NCI-H526 treated with DMSO at 0.1 percent for 48 hours (cell line): ENCODE measurements around the gene MOV10L1.
"Not testable (repeated sequence)": the region's sequence is repeated elsewhere in the genome, so short reads cannot be mapped to it uniquely, and the experiment has no call there.

Experiments used
- DNase-seq: peaks from one replicate; lab custom pipeline; 2025; lab: John Stamatoyannopoulos, UW

The MOV10L1 gene

DNA sequence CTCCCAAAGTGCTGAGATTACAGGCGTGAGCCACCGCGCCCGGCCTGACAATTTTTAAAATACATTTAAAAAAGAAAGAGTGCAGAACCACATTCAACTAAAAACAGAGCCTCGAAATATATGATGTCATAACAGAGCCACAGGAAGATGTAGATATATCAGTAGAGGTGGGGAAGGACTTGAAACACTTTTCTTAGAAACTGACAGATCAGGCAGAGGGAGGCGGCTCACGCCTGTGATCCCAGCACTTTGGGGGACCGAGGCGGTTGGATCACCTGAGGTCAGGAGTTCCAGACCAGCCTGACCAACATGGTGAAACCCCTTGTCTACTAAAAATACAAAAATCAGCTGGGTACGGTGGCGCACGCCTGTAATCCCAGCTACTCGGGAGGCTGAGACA is 11.6 kb upstream of the MOV10L1 start:
- no peak for DNase-seq

DNA sequence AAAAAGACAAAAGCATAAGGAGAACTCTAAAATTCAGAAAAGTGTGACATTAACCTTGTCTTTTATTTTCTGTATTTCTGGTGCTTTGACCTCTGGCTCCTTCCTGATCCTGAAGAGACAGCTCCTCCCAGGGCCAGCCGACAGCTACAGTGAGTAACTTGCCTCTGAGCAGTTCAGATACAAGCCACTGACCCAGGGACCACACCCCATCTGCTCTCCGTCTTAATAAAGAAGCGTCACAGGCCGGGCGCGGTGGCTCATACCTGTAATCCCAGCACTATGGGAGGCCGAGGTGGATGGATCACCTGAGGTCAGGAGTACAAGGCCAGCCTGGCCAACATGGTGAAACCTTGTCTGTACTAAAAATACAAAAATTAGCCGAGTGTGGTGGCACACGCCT is 11.0 kb upstream of the MOV10L1 start:
- no peak for DNase-seq

DNA sequence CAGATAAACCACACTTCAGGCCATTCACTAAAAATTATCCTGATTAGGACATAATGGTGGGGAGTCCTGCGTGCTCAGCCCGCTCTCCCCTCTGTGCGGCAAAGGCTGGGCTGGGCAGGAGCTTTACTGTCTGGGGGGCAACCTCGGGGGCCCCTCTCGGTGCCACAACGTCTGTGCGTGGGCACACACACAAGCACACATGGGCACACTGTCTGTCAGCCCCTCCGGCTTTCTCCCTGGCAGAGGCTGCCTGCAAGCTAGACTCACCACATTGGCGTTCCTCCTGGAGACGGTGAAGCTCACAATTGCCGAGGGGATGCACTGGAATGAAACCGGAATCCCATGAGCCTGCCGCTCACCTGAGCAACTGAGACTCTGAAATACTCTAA is 9.7 kb upstream of the MOV10L1 start:
- no peak for DNase-seq

DNA sequence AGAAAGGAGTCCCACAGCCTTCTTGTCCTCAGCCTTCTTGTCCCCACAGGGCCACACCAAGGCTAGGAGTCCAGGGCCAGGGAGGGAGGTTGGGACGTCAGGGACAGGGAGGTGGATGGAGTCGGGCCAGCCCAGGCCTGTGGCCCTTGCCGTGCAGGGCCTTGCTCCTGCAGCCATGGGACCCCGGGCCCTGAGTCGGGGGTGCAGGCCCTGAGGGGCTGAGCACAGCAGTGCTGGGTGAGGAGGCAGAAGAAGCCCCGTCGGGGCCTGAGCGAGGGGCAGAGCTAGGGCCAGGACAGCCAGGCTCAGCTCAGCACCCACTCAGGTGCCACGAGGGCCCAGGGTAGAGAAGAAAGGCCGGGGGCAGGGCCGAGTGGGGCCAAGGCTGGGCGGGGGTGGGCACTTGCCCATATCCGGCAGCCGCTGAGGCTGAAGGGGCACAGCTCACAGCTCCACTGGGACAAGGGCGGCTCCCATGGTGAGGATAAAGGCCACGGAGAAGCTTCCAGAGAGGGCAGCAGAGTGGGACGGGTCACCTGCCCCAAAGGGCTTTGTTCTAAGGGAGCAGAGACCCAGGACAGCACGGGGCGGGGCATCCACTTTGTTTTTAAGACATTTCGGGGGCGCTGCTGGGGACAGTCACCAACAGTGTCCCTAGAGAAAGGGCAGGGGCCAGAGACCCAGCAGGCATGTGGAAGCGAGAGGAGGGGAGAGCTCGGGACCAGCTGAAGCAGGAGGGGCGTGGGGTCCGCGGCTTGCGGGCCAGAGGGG is 8.2 kb upstream of the MOV10L1 start:
- no peak for DNase-seq

DNA sequence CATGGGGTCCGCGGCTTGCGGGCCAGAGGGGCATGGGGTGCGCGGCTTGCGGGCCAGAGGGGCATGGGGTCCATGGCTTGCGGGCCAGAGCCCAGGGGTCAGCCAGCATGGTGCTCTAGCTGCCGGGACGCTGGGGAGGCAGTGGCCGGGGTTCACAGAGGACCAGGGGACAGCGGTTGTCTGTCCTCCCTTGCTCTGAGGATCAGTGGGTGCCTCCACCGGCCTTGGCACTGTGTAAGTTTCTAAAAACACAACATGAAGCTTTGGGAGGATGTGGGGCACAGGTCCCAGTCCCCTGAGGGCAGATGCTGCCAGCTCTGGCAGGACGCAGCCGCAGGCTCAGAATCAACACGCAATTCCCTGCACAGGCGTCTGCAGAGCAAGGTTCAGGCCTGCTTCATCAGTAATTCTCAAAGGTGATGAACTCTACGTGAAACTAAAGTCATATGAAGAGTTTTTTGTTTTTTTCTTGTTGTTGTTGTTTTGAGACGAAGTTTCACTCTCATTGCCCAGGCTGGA is 7.5 kb upstream of the MOV10L1 start:
- no peak for DNase-seq

DNA sequence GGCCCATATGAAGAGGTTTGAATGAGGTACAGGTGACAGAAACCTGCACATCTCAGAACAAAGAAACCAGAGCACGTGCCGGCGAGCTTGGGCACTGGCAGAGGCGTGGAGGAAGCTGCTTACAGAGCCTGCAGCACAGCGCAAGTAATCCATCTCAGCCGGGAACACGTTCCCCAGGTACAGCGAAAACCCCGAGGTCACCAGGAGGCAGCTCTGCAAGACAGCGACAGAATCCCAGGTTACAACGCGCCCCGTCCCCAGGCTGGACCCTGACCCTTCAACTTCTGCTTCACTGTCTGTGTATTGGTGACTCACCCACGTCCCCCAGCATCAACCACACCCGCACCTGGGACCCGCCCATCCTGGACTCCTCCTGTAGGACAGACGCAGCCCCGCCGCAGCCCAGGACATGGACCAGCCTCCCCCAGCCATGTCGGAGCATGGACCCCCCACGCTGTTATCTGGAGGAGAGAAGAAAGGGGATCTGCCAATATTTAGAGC is 6.8 kb upstream of the MOV10L1 start:
- no peak for DNase-seq

DNA sequence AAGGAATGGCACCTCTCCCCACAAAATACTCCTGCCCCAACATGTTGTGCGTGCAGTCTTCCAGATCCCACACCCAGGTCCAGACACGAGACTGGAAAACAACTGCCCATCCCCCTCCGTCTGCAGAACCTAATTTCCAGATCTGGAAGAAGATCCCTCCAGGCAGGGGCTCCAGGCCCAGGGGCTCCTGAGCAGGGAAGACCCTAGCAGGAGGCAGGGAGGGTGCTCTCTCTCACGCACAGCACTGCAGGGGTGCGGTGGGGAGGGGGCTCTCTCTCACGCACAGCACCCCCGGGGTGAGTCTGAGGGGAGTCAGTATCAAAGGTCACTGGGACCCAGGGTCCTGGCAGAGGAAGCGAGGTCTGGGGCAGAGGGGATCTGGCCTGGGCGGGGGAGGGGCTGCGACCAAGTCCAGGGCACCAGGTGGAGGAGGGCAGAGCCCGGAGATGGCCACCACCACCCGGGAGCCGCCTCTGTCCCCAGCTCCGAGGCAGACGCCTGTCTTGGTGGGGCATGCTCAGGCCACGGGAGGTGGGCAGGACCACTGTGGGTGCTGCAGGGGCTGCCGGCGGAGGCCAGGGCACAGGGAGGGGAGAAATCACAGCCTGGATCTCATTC is 6.2 kb upstream of the MOV10L1 start:
- no peak for DNase-seq

DNA sequence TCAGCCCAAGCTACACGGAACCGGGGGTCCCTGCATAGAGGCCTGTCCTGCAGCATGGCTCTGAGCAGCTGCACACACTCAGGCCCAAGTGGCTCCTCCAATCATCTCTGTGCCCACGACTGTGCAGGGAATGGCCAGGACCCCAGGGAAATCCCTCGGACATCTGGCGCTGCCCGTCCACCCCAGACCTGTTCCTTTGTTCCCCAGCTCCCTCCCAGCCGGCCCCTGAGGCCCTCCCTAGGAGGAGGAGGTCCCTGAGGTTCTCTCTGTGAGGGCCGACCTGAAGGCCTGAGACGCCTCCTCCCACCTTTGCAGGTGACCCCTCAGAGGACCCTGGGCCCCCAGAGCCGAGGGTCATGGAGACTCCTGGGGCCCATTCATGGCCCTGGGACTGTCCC is 5.7 kb upstream of the MOV10L1 start:
- no peak for DNase-seq

DNA sequence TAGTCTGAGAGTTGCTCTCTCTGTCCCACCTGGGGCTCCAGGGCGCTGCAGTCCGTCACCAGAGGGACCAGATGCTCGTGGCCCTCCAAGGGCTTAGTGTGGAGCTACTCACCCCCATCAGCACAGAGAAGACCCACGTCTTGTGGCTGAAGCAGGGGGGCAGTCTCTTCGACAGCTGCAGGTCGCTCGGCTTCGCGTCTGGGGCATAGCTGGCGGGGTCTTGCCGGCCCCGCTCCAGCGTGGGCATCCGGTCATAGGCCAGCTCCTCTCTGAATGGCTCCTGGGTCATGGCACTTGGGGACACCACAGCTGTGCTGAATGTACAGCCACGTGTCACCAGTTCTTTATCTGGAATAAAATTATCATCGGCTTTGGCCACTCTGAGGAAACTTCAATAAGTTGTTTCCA is 5.2 kb upstream of the MOV10L1 start:
- no peak for DNase-seq

DNA sequence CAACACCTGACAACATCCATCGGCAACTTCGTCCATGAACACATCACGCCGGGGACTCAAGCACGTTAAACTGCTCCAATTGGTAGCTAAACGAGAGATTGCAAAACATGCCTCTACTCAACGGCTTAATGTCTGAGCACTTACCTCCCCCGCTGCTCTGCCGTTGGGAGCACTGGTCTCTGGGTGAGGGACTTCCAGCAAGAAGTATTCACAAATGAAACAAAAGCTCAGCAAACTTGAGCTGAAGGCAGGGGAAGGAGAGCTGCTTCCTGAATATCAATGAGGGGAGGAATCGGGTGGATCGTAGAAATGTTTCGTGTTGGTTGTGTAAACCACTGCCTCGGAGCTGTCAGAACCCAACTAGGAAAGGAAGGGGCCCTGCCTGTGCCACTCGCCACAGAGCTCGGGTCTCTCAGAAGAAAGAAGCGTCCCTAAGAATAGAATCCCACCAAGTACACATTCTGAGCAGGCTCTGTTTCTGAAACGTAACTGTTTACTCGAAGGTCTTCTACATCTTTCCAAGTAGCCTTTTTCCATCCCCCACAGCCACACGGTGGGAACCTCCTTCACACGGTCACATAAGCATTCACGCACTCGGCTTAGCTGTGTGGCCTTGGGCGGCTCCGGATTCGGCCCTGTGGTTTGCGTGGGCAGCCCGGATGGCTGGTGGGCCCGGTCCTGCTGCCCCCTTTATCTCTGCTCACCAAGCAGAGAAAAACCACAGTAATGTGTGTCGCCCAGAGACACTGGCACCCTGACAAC is 4.4 kb upstream of the MOV10L1 start, which contains the start of gene MLC1:
Gene MLC1, minus strand, starts transcription at position 216 of the 762 bp plus-strand sequence. CDS start 524 bp downstream, outside the sequence.
- DNase-seq: no peak

DNA sequence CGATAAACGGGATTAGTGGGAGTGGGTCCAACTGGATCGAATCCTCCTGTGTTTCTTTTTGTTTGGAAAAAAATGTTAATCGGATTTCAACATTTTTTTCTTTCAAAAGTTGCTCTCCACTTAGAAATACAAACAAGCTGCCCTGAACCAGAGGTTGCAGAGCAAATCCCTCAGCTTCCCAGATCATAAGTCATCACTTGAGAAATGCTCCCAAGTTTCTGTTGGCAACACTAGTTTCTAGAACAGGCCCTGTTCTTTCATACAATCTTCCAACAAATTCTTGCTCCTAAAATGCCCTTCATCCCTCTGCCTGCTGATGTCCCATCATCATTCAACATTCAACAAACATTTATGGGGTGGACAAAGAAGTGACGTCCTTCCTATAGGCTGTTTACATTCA is 3.3 kb upstream of the MOV10L1 start:
- no peak for DNase-seq

DNA sequence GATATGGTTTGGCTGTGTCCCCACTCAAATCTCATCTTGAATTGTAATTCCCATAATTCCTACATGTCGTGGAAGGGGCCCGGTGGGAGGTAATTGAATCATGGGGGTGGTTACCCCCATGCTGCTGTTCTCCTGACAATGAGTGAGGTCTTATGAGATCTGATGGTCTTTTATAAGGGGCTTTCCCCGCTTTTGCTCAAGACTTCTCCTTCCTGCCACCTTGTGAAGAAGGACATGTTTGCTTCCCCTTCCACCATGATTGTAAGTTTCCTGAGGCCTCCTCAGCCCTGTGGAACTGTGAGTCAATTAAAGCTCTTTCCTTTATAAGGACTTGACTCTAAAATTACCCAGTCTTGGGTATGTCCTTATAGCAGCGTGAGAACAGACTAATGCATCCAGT is 2.8 kb upstream of the MOV10L1 start:
- DNase-seq: not testable (repeated sequence)

DNA sequence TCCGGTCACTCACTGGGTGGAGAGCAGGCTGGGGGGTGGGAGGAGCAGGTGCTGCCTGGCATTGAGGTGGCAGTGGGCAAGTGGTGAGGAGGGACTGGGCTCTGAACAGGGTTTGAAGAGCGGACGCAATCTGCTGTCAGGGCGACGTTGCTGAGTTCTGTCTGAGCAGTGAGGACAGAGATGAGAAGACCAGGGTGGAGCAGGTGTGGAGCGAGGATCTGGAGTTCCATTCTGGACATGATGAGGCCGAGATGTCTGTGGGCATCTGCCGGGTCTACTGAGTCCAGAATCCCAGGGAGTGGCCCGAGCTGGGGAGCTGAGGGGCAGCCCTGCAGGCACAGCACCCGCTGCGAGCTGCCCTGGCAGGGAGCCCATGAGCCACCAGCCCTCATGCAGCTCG is 2.2 kb upstream of the MOV10L1 start:
- DNase-seq: no peak

DNA sequence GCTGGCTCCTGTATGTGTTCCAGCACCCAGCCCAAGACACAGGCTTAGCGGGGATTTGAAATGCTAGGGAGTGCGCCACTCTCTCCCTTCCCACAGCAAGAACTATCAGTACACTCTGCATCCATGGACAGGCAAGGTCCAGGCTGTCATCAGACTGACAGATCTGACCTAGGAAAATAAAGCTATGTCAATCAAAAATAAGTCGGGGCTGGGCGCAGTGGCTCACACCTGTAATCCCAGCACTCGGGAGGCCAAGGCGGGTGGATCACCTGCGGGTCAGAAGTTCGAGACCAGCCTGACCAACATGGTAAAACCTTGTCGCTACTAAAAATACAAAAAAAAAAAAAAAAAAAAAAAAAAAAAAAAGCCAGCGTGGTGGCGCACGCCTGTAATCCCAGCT is 1.7 kb upstream of the MOV10L1 start:
- no peak for DNase-seq

DNA sequence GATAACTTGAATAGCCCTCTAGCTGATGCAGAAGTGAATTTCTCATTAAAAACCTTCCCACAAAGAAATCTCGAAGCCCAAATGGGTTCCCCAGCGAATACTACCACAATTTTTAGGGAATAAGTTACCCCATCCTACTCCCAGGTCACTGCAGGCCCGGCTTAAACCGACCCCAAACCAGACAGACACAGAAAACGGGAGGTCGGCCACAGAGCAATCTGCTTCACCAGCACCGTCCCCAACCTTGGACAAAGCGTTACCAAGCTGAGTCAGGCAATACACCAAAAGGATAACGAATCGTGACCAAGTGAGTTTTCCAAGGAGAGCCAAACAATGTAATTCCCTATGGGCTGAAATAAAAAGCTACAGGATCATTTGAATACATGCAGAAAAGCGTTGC is 575 bp upstream of the MOV10L1 start:
- DNase-seq: no peak

DNA sequence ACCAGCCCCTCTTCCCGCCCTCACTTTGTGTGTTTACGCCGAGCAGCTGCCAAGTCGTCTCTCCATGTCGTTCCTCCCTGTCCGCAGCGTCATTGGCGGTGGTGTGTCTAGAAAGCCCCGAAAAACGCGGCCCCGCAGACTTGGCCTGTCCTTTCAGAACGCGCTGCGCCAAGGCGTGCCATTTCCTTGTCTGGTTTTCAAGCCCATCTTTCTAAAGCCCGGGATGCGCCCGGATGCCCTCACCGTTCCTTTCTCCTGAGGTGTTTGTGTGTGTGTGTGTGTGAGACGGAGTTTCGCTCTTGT is 557 bp downstream of the MOV10L1 start:
- DNase-seq: no peak

DNA sequence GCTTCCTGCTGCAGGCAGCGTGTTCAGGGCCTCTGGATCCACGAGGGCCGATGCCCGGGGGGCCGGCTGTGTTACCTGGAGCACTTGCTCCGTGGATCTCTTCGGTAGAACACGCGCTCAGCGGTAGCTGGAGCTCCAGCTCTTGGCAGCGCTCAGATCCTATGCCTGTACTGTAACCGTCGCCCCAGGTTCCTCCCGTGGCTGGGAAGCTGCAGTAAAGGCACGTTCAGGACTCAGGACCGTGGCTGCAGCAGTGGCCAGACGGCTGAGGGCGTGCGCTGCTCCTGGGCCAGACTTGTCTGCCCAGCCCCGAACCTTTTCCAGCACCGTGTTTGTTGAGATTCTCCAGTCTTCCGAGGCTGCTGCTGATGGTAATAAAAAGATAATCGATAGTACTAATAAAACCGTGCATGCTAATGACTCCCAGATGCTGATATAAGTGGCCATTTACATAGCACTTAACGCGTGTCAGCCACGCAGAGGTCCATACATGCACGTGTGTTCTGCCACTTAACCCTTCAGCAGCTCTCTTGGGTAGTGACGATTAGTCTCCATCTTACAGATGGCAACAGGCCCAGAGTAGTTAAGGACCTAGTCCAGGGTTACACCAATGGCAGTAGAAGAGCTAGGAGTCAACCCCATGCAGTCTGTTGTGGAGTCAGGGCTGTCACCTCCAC is 1.4 kb downstream of the MOV10L1 start:
- no peak for DNase-seq

DNA sequence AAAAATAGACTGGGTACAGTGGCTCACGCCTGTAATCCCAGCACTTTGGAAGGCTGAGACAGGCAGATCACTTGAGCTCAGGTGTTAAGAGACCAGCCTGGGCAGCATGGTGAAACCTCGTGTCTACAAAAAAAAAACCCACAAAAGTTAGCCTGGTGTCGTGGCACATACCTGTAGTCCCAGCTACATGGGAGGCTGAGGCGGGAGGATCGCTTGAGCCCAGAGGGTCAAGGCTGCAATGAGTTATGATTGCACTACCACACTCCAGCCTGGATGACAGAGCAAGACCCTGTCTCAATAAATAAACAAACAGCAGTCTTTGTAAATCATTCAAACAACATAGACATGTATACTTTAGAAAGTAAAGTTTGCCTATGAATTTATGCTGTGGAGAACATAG is 2.5 kb downstream of the MOV10L1 start:
- no peak for DNase-seq

DNA sequence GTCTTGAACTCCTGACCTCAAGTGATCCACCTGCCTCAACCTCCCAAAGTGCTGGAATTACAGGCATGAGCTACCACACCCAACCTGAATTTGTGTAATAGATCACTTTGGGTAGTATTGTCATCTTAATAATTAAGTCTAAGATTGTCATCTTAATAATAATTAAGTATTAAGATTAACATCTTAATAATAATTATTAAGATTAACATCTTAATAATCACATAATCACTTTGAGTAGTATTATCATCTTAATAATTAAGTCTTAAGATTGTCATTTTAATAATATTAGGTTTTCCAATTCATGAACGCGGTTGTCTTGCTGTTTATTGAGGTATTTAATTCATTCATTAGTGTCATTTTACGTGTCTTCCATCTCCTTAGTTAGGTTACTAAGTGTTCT is 8.2 kb downstream of the MOV10L1 start:
- no peak for DNase-seq

DNA sequence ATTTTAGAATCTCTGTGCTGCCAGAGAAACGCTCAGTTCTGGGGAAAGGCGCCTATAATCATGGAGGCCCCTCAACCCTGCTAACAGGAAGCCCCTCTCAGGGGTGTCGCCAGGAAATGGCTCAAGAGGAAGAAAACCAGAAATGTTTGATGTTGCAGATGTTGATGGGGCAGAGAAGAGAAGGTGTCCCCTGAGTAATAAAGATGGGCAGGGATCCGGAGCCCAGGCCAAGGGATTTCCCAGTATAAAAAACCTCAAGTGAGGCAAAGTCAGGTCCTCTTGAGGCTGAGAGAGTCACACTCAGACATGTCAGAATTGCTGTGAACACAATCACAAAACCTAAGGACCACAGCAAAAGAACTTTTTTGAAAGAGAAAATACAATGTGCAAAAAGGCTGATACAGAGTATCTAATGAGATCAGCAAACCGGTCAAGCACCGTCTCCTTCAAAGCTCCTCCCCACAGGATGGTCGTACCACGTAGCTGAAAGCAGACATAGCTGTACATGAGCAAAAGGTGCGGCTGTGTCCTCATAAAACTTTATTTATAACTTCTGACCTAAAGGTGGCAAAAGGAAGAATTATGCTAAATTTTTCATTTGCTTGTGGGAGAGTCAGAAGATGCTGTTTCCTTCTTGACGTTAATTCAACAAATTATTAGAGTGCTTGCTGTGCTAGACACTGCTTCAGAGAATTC is 12.2 kb downstream of the MOV10L1 start:
- no peak for DNase-seq

DNA sequence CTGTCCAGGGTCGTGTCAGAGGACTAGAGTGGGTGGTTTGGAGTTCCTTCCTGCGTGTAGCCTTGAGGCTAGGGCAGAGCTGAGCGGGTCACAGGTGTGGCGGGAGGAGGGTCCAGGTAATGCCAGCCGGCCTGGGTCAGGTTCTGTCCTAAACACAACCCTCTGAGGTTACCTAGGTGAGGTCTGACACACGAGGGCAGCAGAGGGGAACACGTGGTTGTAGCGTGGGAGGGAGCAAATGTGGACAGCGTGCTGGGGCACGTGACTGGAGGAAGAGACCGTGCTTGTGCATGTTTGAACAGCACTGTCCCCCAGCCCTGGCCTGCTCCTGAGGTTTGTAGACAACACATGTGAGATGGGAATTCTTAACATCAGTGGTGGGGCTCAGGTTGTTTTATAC is 13.1 kb downstream of the MOV10L1 start:
- DNase-seq: no peak

DNA sequence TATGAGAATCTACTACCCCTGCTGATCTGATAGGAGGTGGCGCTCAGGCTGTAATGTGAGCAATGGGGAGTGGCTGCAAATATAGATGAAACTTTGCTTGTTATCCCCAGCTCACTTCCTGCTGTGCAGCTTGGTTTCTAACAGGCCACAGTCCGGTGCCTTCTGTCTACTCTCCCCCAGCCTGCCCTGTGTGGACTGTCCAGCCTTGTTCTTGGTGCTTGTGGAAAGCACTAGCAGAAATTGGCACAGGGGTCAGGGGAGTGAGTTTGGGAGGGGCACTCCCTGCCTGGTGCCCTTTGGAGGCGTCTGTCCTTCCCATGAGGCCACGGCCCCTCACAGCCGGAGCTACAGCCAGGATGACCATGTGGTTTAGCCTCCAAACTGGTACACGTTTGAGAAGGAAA is 14.3 kb downstream of the MOV10L1 start:
- no peak for DNase-seq
